ENCODE results near the gene GSE1.

The GSE1 gene

DNA sequence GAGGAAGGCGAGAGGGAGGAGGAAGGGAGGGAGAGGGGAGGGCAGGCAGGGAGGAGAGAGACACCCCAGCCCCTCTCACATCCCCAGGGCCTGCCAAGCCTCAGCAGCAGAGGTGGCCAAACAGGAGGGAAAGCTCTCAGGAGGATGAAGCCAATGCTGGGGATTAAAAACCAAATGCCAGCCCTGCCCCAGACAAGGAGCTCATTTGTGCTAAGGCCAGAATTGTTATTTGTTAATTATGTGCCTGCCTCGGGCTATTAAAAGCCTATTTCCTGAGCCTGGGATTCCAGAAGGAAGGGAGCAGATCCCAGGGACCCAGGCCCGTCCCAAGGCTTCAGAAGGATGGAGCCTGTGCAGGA, 103.5 kb downstream of the GSE1 start:
- TF ChIP-seq, protein P1, sequence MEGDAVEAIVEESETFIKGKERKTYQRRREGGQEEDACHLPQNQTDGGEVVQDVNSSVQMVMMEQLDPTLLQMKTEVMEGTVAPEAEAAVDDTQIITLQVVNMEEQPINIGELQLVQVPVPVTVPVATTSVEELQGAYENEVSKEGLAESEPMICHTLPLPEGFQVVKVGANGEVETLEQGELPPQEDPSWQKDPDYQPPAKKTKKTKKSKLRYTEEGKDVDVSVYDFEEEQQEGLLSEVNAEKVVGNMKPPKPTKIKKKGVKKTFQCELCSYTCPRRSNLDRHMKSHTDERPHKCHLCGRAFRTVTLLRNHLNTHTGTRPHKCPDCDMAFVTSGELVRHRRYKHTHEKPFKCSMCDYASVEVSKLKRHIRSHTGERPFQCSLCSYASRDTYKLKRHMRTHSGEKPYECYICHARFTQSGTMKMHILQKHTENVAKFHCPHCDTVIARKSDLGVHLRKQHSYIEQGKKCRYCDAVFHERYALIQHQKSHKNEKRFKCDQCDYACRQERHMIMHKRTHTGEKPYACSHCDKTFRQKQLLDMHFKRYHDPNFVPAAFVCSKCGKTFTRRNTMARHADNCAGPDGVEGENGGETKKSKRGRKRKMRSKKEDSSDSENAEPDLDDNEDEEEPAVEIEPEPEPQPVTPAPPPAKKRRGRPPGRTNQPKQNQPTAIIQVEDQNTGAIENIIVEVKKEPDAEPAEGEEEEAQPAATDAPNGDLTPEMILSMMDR (IDR thresholded peaks at IDR 0.05; ENCODE audit: extremely low read depth, missing control alignments), result no peak
- no peak for DNase-seq (ENCODE audit: low spot score)

DNA sequence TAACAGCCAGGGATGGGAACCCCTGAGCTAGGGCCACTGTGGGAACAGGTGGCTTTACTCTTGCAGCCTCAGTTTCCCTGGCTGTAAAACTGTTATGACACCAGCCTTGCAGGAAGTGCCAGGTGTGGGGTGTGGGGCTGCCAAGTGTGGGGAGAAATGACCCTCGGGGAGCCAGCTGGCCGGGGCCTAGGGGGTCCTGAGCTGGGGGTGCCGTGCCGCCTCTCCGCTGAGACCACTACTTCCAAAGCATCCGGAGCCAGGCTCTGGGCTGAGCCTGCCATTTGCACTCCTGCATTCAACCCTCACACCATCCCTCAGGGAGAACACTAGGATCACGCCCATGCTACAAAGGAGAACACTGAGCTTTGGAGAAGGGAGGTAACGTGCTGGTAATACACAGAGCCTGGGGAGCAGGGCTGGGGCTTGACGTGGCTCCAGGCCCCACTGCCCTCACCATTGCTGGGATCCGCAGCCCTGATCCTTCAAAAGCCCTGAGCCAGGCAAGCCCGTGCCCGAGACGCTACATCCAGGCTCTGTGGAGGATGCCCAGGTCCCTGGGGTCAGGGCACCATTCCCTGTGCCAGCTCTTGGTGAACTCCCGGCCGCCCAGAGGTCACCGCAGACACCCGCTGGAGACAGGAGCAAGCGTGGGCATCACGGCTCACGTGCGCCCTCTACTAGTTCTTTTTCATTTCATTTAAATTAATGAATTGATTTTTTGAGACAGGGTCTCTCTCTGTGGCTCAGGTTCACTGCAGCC, 104.5 kb downstream of the GSE1 start:
- TF ChIP-seq, protein P1 (IDR thresholded peaks at IDR 0.05; ENCODE audit: extremely low read depth, missing control alignments), result peak; percentile 17
- peak; percentile 78 for DNase-seq (ENCODE audit: low spot score)

DNA sequence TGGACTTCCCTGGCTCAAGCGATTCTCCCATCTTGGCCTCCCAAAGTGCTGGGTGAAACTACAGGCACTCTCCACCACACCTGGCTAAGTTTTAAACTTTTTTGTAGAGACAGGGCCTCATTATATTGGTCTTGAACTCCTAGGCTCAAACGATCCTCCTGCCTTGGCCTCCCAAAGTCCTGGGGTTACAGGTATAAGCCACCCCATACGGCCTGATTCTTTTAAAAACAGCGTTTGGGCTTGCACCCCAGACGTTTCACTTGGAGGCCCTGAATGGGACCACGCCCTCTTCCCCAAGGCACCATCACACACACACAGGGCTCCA, 105.0 kb downstream of the GSE1 start:
- no peak for DNase-seq (ENCODE audit: low spot score)
- TF ChIP-seq, protein P1 (IDR thresholded peaks at IDR 0.05; ENCODE audit: extremely low read depth, missing control alignments), result no peak

DNA sequence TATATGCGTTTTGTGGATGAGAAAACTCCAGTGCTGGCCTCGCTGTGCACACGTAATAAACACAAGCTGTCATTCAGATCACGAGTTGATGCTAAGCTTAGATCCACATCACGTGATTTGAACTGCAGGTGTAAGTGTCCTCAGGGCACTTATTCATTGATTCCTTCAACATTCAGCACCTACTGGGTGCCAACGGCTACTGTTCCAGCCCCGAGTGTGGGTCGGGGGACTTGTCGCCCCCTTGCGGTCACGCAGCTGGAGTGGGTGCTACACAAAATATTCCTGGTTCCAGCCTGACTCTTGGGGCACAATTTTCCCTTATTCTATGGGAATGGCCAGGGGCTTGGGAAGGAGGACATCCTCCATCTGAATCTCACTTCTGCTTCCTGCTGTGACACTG, 105.6 kb downstream of the GSE1 start:
- peak; percentile 51 for DNase-seq (ENCODE audit: low spot score)
- TF ChIP-seq, protein P1 (IDR thresholded peaks at IDR 0.05; ENCODE audit: extremely low read depth, missing control alignments), result peak; percentile 40

DNA sequence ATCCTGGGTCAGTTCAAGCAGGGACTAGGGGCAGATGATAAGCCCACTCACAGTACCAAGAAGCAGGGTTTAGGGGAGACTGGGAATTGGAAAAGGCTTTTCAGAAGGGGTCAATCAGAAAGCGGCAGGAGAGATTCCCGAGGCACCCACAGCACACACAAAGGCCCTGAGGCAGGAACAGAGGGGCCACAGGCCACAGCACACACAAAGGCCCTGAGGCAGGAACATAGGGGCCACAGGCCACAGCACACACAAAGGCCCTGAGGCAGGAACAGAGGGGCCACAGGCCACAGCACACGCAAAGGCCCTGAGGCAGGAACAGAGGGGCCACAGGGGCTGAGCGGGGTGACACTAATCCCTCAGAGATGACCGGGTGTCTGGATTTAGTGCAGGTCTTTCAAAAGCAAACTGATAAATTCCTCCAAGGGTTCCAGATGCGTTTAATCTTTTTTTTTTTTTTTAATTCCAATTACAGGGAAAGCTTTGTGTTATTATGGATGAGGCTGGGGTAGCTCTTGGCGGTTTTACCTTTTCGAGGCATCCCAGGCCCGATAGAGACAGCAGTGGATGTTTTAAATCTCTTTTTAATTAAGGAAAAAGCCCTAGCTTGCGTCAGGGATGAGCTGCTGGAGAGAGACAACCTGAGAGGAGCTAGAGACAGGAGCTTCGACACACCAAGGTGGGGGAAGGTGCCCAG, 106.6 kb downstream of the GSE1 start:
- no peak for DNase-seq (ENCODE audit: low spot score)
- TF ChIP-seq, protein P1 (IDR thresholded peaks at IDR 0.05; ENCODE audit: extremely low read depth, missing control alignments), result no peak

DNA sequence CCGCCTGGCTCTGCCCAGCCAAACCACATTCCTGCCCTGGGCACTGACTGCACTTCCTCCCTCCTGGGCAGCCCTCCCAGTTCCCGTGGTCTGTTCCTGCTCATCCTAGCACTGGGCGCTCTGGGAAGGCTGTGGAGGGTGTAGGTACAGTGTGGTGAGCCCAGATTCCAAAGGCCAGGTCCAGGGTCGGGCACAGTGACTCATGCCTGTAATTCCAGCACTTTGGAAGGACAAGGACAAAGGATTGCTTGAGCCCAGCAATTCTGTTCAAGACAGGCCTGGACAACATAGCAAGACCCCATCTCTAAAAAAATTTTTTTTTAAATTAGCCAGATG, 107.1 kb downstream of the GSE1 start:
- no peak for DNase-seq (ENCODE audit: low spot score)

More for the DNA sequence above, 107.1 kb downstream of the GSE1 start:
- TF ChIP-seq, protein P1 (IDR thresholded peaks at IDR 0.05; ENCODE audit: extremely low read depth, missing control alignments), result no peak
